HepG2 (cell line): ENCODE data around the gene RELB. TPM values are rescaled to one million over a fixed set of nuclear protein-coding genes. Genes with fewer than 3 reads are reported as not detected.
A peak's percentile ranks its signal among the peaks of the same experiment; 100 is the strongest.

Experiments
- ADNP ChIP-seq: sonication (generic); formaldehyde crosslinking; IDR thresholded peaks from 2 replicates; pipeline ENCODE4 v1.4.0; 2020; ENCODE audit warnings: missing genetic modification reagents
- DNMT3B ChIP-seq: conservative IDR thresholded peaks from 2 replicates; pipeline ENCODE4 v1.6.1; 2016; ENCODE audit warnings: missing biosample characterization, control low read depth
- FOSL2 ChIP-seq: sonication (generic); formaldehyde crosslinking; IDR thresholded peaks from 2 replicates; pipeline ENCODE4 v1.4.0; 2020; ENCODE audit warnings: missing genetic modification reagents
- GABPB1 ChIP-seq: IDR thresholded peaks from 2 replicates; pipeline ENCODE4 v1.6.1; 2016; ENCODE audit warnings: mild to moderate bottlenecking, missing genetic modification reagents, moderate library complexity, missing compliant biosample characterization
- HMGA1 ChIP-seq: sonication (generic); formaldehyde crosslinking; conservative IDR thresholded peaks from 2 replicates; pipeline ENCODE4 v1.4.0; 2020; ENCODE audit warnings: missing genetic modification reagents
- HNRNPUL1 ChIP-seq: fragments of 200-400 bp; formaldehyde crosslinking; IDR thresholded peaks from 2 replicates; pipeline ENCODE4 v1.6.1; 2017; ENCODE audit warnings: low read depth, mild to moderate bottlenecking, low read length, moderate library complexity
- HOXA5 ChIP-seq: sonication (generic); formaldehyde crosslinking; IDR thresholded peaks from 2 replicates; pipeline ENCODE4 v1.4.0; 2020; ENCODE audit warnings: missing genetic modification reagents
- KLF13 ChIP-seq: sonication (generic); formaldehyde crosslinking; IDR thresholded peaks from 2 replicates; pipeline ENCODE4 v1.4.0; 2020; ENCODE audit warnings: mild to moderate bottlenecking, missing genetic modification reagents
- MIER3 ChIP-seq: IDR thresholded peaks from 2 replicates; pipeline ENCODE4 v1.6.1; 2016; ENCODE audit warnings: missing compliant biosample characterization, borderline replicate concordance
- MXI1 ChIP-seq: IDR thresholded peaks from 3 replicates; pipeline ENCODE4 v1.6.1; 2012; ENCODE audit warnings: low read depth, low read length, inconsistent platforms, borderline replicate concordance
- PHF5A ChIP-seq: IDR thresholded peaks from one replicate; pipeline ENCODE4 v1.6.1; 2018; ENCODE audit warnings: low read depth, missing genetic modification reagents; ENCODE audit not compliant: unreplicated experiment
- SIN3A ChIP-seq: IDR thresholded peaks from 2 replicates; pipeline ENCODE4 v1.6.1; 2011; ENCODE audit warnings: low read depth, mild to moderate bottlenecking, control low read depth, low read length, borderline replicate concordance
- SOX6 ChIP-seq, 2 experiments: fragments of 450-650 bp in 1 of 2; sonication (generic) in 1 of 2; formaldehyde crosslinking in 1 of 2; IDR thresholded peaks; 2 replicates each; pipeline versions ENCODE4 v1.4.0 to v1.6.1; 2017 to 2020; ENCODE audit warnings: antibody characterized with exemption in 1 of 2, mild to moderate bottlenecking in 1 of 2, missing genetic modification reagents in 1 of 2
- SPEN ChIP-seq: sonication (generic); formaldehyde crosslinking; IDR thresholded peaks from 2 replicates; pipeline ENCODE4 v1.5.1; 2020; ENCODE audit warnings: low read depth, mild to moderate bottlenecking, missing genetic modification reagents
- ZC3H13 ChIP-seq: sonication (generic); formaldehyde crosslinking; IDR thresholded peaks from 2 replicates; pipeline ENCODE4 v1.8.1; 2023; ENCODE audit warnings: mild to moderate bottlenecking, missing genetic modification reagents, moderate library complexity
- ZNF556 ChIP-seq: sonication (generic); formaldehyde crosslinking; IDR thresholded peaks from 2 replicates; pipeline ENCODE4 v1.4.0; 2020; ENCODE audit warnings: mild to moderate bottlenecking, missing genetic modification reagents, borderline replicate concordance
- ZNF614 ChIP-seq: IDR thresholded peaks from 2 replicates; pipeline ENCODE4 v1.6.1; 2018; ENCODE audit warnings: missing biosample characterization, missing genetic modification reagents, inconsistent platforms, borderline replicate concordance
- ZSCAN29 ChIP-seq: sonication (generic); formaldehyde crosslinking; conservative IDR thresholded peaks from 2 replicates; pipeline ENCODE4 v1.4.0; 2020; ENCODE audit warnings: mild to moderate bottlenecking, missing genetic modification reagents
- polyA plus RNA-seq, 8 experiments: library from polyadenylated mRNA; depleted of rRNA in 3 of 8; stranded (reverse) in 7 of 8; unstranded in 1 of 8; fragments of >200 nt; fragmentation: Illumina TruSeq in 4 of 8; extraction: Trizol in 4 of 8; gene quantifications; 2 replicates each; pipeline versions ENCODE4 v1.2.1 to v1.2.3, GENCODE V29; 2011 to 2016; ENCODE audit warnings: low read depth in 4 of 8, missing spikeins in 1 of 8, mixed read lengths in 1 of 8; ENCODE audit not compliant: insufficient read depth in 1 of 8
- total RNA-seq, 5 experiments: library from RNA; depleted of rRNA; stranded (reverse); fragments of >200 nt; fragmentation: Illumina TruSeq; extraction: Trizol; gene quantifications; 2 replicates each; pipeline ENCODE4 v1.2.3, GENCODE V29; 2016; ENCODE audit warnings: low read depth in 1 of 5
- TF ChIP-seq, protein P1 (sequence below), 2 experiments: fragments of 450-650 bp in 1 of 2; sonication (generic) in 1 of 2; formaldehyde crosslinking in 1 of 2; IDR thresholded peaks; 2 replicates each; pipeline versions ENCODE4 v1.6.1 to v1.8.0; 2016 to 2022; ENCODE audit warnings: antibody characterized with exemption in 1 of 2, mild to moderate bottlenecking in 1 of 2, missing genetic modification reagents in 1 of 2
- TF ChIP-seq, protein P2 (sequence below): sonication (generic); formaldehyde crosslinking; IDR thresholded peaks from 2 replicates; pipeline ENCODE4 v1.9.0; 2021; ENCODE audit warnings: missing genetic modification reagents, mild to moderate bottlenecking, borderline replicate concordance

Gene RELB
- total and polyA plus RNA-seq, 2 of the 13 experiments (the other 11 are each of a cell fraction or from before 2014, with no cell fraction given), result 1.9 to 3.5 TPM

DNA sequence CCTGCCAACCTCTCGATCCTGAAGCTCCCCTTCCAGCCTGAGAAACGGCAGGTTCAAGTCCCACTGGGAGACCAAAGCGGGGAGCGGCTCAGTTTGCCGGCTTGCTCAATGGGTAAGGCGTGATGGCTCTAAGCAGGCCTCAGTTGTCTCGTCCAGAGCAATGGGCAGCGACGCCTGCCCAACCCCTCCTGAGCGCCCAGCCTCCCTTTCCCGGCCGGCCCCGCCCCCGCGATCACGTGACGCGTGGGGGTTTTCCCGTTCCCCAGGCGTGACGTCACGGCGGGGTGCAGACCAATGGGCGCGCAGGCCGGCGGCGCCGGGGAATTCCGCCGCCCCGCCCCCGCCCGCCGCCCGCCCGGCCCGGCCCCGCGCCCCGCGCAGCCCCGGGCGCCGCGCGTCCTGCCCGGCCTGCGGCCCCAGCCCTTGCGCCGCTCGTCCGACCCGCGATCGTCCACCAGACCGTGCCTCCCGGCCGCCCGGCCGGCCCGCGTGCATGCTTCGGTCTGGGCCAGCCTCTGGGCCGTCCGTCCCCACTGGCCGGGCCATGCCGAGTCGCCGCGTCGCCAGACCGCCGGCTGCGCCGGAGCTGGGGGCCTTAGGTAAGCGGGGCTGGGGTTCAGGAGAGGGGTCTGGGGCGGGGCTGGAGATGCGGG lies at the start of gene RELB (continued):
- TF ChIP-seq MIER3 (CRISPR knock-in tag) (no peak), ZC3H13 (CRISPR knock-in tag) (peak; percentile 50; the same call in 1 of the 2 replicates), HMGA1 (CRISPR knock-in tag) (no peak), HNRNPUL1 (no peak), ZNF614 (CRISPR knock-in tag) (0 out of 2 replicates have a peak, but pooled peaks have one; percentile 8), MXI1 (0 out of 3 replicates have a peak, but pooled peaks have one; percentile 18), DNMT3B (no peak), ZNF556 (CRISPR knock-in tag) (no peak), FOSL2 (CRISPR knock-in tag) (peak; percentile 38; the same call in 1 of the 2 replicates), KLF13 (CRISPR knock-in tag) (no peak), ADNP (CRISPR knock-in tag) (peak; percentile 93), SIN3A (peak; percentile 59; the same call in 1 of the 2 replicates), ZSCAN29 (CRISPR knock-in tag) (no peak), PHF5A (no peak), SPEN (CRISPR knock-in tag) (0 out of 2 replicates have a peak, but pooled peaks have one; percentile 45), GABPB1 (CRISPR knock-in tag) (peak; percentile 53; the same call in 1 of the 2 replicates), SOX6 (IDR thresholded peaks at IDR 0.05) (no peak), SOX6 (CRISPR knock-in tag; IDR thresholded peaks at IDR 0.05) (no peak), HOXA5 (no peak)
- TF ChIP-seq, protein P1, sequence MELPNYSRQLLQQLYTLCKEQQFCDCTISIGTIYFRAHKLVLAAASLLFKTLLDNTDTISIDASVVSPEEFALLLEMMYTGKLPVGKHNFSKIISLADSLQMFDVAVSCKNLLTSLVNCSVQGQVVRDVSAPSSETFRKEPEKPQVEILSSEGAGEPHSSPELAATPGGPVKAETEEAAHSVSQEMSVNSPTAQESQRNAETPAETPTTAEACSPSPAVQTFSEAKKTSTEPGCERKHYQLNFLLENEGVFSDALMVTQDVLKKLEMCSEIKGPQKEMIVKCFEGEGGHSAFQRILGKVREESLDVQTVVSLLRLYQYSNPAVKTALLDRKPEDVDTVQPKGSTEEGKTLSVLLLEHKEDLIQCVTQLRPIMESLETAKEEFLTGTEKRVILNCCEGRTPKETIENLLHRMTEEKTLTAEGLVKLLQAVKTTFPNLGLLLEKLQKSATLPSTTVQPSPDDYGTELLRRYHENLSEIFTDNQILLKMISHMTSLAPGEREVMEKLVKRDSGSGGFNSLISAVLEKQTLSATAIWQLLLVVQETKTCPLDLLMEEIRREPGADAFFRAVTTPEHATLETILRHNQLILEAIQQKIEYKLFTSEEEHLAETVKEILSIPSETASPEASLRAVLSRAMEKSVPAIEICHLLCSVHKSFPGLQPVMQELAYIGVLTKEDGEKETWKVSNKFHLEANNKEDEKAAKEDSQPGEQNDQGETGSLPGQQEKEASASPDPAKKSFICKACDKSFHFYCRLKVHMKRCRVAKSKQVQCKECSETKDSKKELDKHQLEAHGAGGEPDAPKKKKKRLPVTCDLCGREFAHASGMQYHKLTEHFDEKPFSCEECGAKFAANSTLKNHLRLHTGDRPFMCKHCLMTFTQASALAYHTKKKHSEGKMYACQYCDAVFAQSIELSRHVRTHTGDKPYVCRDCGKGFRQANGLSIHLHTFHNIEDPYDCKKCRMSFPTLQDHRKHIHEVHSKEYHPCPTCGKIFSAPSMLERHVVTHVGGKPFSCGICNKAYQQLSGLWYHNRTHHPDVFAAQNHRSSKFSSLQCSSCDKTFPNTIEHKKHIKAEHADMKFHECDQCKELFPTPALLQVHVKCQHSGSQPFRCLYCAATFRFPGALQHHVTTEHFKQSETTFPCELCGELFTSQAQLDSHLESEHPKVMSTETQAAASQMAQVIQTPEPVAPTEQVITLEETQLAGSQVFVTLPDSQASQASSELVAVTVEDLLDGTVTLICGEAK (IDR thresholded peaks at IDR 0.05), result no peak
- TF ChIP-seq, protein P1 (CRISPR knock-in tag; IDR thresholded peaks at IDR 0.05), result no peak
- TF ChIP-seq, protein P2, sequence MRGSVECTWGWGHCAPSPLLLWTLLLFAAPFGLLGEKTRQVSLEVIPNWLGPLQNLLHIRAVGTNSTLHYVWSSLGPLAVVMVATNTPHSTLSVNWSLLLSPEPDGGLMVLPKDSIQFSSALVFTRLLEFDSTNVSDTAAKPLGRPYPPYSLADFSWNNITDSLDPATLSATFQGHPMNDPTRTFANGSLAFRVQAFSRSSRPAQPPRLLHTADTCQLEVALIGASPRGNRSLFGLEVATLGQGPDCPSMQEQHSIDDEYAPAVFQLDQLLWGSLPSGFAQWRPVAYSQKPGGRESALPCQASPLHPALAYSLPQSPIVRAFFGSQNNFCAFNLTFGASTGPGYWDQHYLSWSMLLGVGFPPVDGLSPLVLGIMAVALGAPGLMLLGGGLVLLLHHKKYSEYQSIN, result no peak
